HepG2 (cell line): Measurements from ENCODE around the gene SRSF11. TPM values are rescaled to one million over a fixed set of nuclear protein-coding genes. Genes with fewer than 3 reads are reported as not detected.

ENCODE experiments used
- CHCHD3 ChIP-seq: sonication (generic); formaldehyde crosslinking; IDR thresholded peaks from 2 replicates; pipeline ENCODE4 v1.8.0; 2022; ENCODE audit warnings: mild to moderate bottlenecking, missing genetic modification reagents, moderate library complexity
- EEA1 ChIP-seq: sonication (generic); formaldehyde crosslinking; IDR thresholded peaks from 2 replicates; pipeline ENCODE4 v1.5.1; 2020; ENCODE audit warnings: mild to moderate bottlenecking, missing genetic modification reagents, borderline replicate concordance
- IRX3 ChIP-seq: sonication (generic); formaldehyde crosslinking; IDR thresholded peaks from 2 replicates; pipeline ENCODE4 v1.8.1; 2023; ENCODE audit warnings: mild to moderate bottlenecking, low read depth, missing genetic modification reagents, borderline replicate concordance
- MAFG ChIP-seq: sonication (generic); formaldehyde crosslinking; IDR thresholded peaks from 2 replicates; pipeline ENCODE4 v1.5.1; 2020; ENCODE audit warnings: mild to moderate bottlenecking, missing genetic modification reagents
- PLSCR1 ChIP-seq: sonication (generic); formaldehyde crosslinking; IDR thresholded peaks from 2 replicates; pipeline ENCODE4 v1.5.0; 2020; ENCODE audit warnings: missing genetic modification reagents, mild to moderate bottlenecking, borderline replicate concordance
- TBL1XR1 ChIP-seq: fragments of 150-350 bp; IDR thresholded peaks from 2 replicates; pipeline ENCODE4 v1.6.1; 2014; ENCODE audit warnings: borderline replicate concordance, low read length; ENCODE audit not compliant: partially characterized antibody
- THAP9 ChIP-seq: sonication (generic); formaldehyde crosslinking; IDR thresholded peaks from 2 replicates; pipeline ENCODE4; 2020; ENCODE audit warnings: missing genetic modification reagents, mild to moderate bottlenecking, borderline replicate concordance
- ZBTB26 ChIP-seq: IDR thresholded peaks from 2 replicates; pipeline ENCODE4 v1.6.1; 2016; ENCODE audit warnings: missing compliant biosample characterization, missing genetic modification reagents, borderline replicate concordance
- ZGPAT ChIP-seq: IDR thresholded peaks from 2 replicates; pipeline ENCODE4 v1.6.1; 2016; ENCODE audit warnings: mild to moderate bottlenecking
- ZNF276 ChIP-seq: sonication (generic); formaldehyde crosslinking; IDR thresholded peaks from 2 replicates; pipeline ENCODE4 v1.4.0; 2020; ENCODE audit warnings: mild to moderate bottlenecking, low read depth, missing genetic modification reagents
- ZNF558 ChIP-seq: sonication (generic); formaldehyde crosslinking; IDR thresholded peaks from 2 replicates; pipeline ENCODE4 v1.9.0; 2022; ENCODE audit warnings: mild to moderate bottlenecking, missing genetic modification reagents, borderline replicate concordance
- ZNF598 ChIP-seq: sonication (generic); formaldehyde crosslinking; IDR thresholded peaks from 2 replicates; pipeline ENCODE4 v1.5.1; 2020; ENCODE audit warnings: mild to moderate bottlenecking, missing genetic modification reagents, borderline replicate concordance
- ZNF687 ChIP-seq: sonication (generic); formaldehyde crosslinking; IDR thresholded peaks from 2 replicates; pipeline ENCODE4 v1.5.1; 2020; ENCODE audit warnings: mild to moderate bottlenecking, missing genetic modification reagents, moderate library complexity
- ZNF777 ChIP-seq: sonication (generic); formaldehyde crosslinking; IDR thresholded peaks from 2 replicates; pipeline ENCODE4 v1.4.0; 2020; ENCODE audit warnings: missing genetic modification reagents
- polyA plus RNA-seq, 8 experiments: library from polyadenylated mRNA; depleted of rRNA in 3 of 8; stranded (reverse) in 7 of 8; unstranded in 1 of 8; fragments of >200 nt; fragmentation: Illumina TruSeq in 4 of 8; extraction: Trizol in 4 of 8; gene quantifications; 2 replicates each; pipeline versions ENCODE4 v1.2.1 to v1.2.3, GENCODE V29; 2011 to 2016; ENCODE audit warnings: low read depth in 4 of 8, missing spikeins in 1 of 8, mixed read lengths in 1 of 8; ENCODE audit not compliant: insufficient read depth in 1 of 8
- total RNA-seq, 5 experiments: library from RNA; depleted of rRNA; stranded (reverse); fragments of >200 nt; fragmentation: Illumina TruSeq; extraction: Trizol; gene quantifications; 2 replicates each; pipeline ENCODE4 v1.2.3, GENCODE V29; 2016; ENCODE audit warnings: low read depth in 1 of 5

SRSF11 gene
- total and polyA plus RNA-seq, 2 of the 13 experiments (the other 11 are each of a cell fraction or from before 2014, with no cell fraction given) = 118 to 381 TPM

- TF ChIP-seq ZGPAT (CRISPR knock-in tag) (peak; percentile 95), ZNF687 (CRISPR knock-in tag) (peak; percentile 93), ZNF558 (no peak; the same call in 1 of the 2 replicates), THAP9 (CRISPR knock-in tag) (peak; percentile 99), ZNF276 (CRISPR knock-in tag) (0 out of 2 replicates have a peak, but pooled peaks have one; percentile 71), PLSCR1 (CRISPR knock-in tag) (0 out of 2 replicates have a peak, but pooled peaks have one; percentile 50), ZNF598 (peak; percentile 93), CHCHD3 (CRISPR knock-in tag) (0 out of 2 replicates have a peak, but pooled peaks have one; percentile 40), MAFG (CRISPR knock-in tag) (no peak), EEA1 (CRISPR knock-in tag) (no peak), IRX3 (no peak), ZBTB26 (CRISPR knock-in tag) (0 out of 2 replicates have a peak, but pooled peaks have one; percentile 61), TBL1XR1 (peak; percentile 68), ZNF777 (peak; percentile 64; the same call in 1 of the 2 replicates)
Measured at GRCh38 chr1:70205434-70206118, 15.6 kb upstream of the SRSF11 start, which contains the start of gene LRRC40 (continued).
